Measurements from ENCODE around the gene IZUMO4.

- TF ChIP-seq POLR2A (IDR thresholded peaks at IDR 0.05) (no peak), POLR2AphosphoS5 (IDR thresholded peaks at IDR 0.05) (no peak), CTCF (IDR thresholded peaks at IDR 0.05) (no peak)
These were observed 17.5 kb downstream of the IZUMO4 start for GRCh38 chr19:2114218-2114617.
